Neuronal stem cell (in vitro differentiated cells): Measurements from ENCODE around the gene SMARCD3.

Source experiments
- DNase-seq: peaks from one replicate; pipeline ENCODE4 v3.0.0-alpha.2; 2013; ENCODE audit warnings: low spot score
- H2AFZ ChIP-seq: one replicate; pipeline ENCODE4 v1.6.1; 2013; ENCODE audit warnings: mild to moderate bottlenecking, low read length, inconsistent platforms
- H2AK5ac ChIP-seq: 2 replicates; pipeline ENCODE4 v1.6.1; 2013; ENCODE audit warnings: low read depth, mild to moderate bottlenecking, inconsistent platforms, low read length, moderate library complexity, mixed read lengths
- H2BK120ac ChIP-seq: 2 replicates; pipeline ENCODE4 v1.6.1; 2013; ENCODE audit warnings: low read depth, mild to moderate bottlenecking, inconsistent platforms, low read length, moderate library complexity, mixed read lengths
- H2BK12ac ChIP-seq: one replicate; pipeline ENCODE4 v1.6.1; 2013; ENCODE audit warnings: low read length, inconsistent platforms
- H2BK15ac ChIP-seq: 2 replicates; pipeline ENCODE4 v1.6.1; 2013; ENCODE audit warnings: mild to moderate bottlenecking, low read length, inconsistent platforms, mixed read lengths
- H2BK5ac ChIP-seq: one replicate; pipeline ENCODE4 v1.6.1; 2013; ENCODE audit warnings: inconsistent platforms, mild to moderate bottlenecking, low read length, moderate library complexity
- H3K14ac ChIP-seq: one replicate; pipeline ENCODE4 v1.6.1; 2013; ENCODE audit warnings: low read length, inconsistent platforms
- H3K18ac ChIP-seq: 2 replicates; pipeline ENCODE4 v1.6.1; 2013; ENCODE audit warnings: low read length, inconsistent platforms
- H3K23ac ChIP-seq: 2 replicates; pipeline ENCODE4 v1.6.1; 2013; ENCODE audit warnings: low read depth, mild to moderate bottlenecking, mixed read lengths, low read length, inconsistent platforms; ENCODE audit not compliant: poor library complexity
- H3K27ac ChIP-seq: replicated peaks from 3 replicates; pipeline ENCODE4 v1.5.1; 2013; ENCODE audit warnings: low read length, inconsistent platforms
- H3K27me3 ChIP-seq, 3 experiments: 2 replicates each; pipeline ENCODE4 v1.6.1; 2013; ENCODE audit warnings: low read length in 3 of 3, mild to moderate bottlenecking in 2 of 3, inconsistent platforms in 1 of 3, low read depth in 1 of 3, mixed read lengths in 1 of 3, moderate library complexity in 1 of 3; ENCODE audit not compliant: control insufficient read depth in 3 of 3, insufficient read depth in 3 of 3
- H3K36me3 ChIP-seq, 2 donors: replicated peaks in 1 of 2; 2 replicates each; pipeline ENCODE4 v1.6.1; 2013; ENCODE audit warnings: low read length in 2 of 2; ENCODE audit not compliant: control insufficient read depth in 2 of 2, insufficient read depth in 2 of 2
- H3K4ac ChIP-seq: 2 replicates; pipeline ENCODE4 v1.6.1; 2013; ENCODE audit warnings: inconsistent platforms, mild to moderate bottlenecking, low read length, moderate library complexity
- H3K4me1 ChIP-seq, 2 donors: 1 replicate in 1 of 2; 2 replicates in 1 of 2; pipeline ENCODE4 v1.6.1; 2013; ENCODE audit warnings: low read length in 2 of 2, low read depth in 1 of 2; ENCODE audit not compliant: control insufficient read depth in 2 of 2, insufficient read depth in 1 of 2
- H3K4me2 ChIP-seq: one replicate; pipeline ENCODE4 v1.6.1; 2013; ENCODE audit warnings: mild to moderate bottlenecking, low read length, inconsistent platforms; ENCODE audit not compliant: insufficient read depth, poor library complexity, severe bottlenecking
- H3K4me3 ChIP-seq, 2 donors: 2 replicates each; pipeline ENCODE4 v1.5.1; 2013; ENCODE audit warnings: low read length in 2 of 2, mild to moderate bottlenecking in 2 of 2, inconsistent platforms in 1 of 2, moderate library complexity in 1 of 2
- H3K79me1 ChIP-seq: one replicate; pipeline ENCODE4 v1.6.1; 2013; ENCODE audit warnings: low read depth, mild to moderate bottlenecking, inconsistent platforms, low read length, moderate library complexity
- H3K9ac ChIP-seq: one replicate; pipeline ENCODE4 v1.6.1; 2013; ENCODE audit warnings: mild to moderate bottlenecking, low read depth, low read length, inconsistent platforms; ENCODE audit not compliant: poor library complexity
- H3K9me3 ChIP-seq, 2 donors: replicated peaks in 1 of 2; 2 replicates each; pipeline versions ENCODE3 to v1.6.1; 2013; ENCODE audit warnings: low read length in 2 of 2, mild to moderate bottlenecking in 2 of 2, inconsistent platforms in 1 of 2, low read depth in 1 of 2, mixed read lengths in 1 of 2, moderate library complexity in 1 of 2; ENCODE audit not compliant: control insufficient read depth in 2 of 2, insufficient read depth in 1 of 2
- H4K8ac ChIP-seq: one replicate; pipeline ENCODE4 v1.6.1; 2013; ENCODE audit warnings: low read depth, mild to moderate bottlenecking, inconsistent platforms, low read length, moderate library complexity
- H4K91ac ChIP-seq: one replicate; pipeline ENCODE4 v1.6.1; 2013; ENCODE audit warnings: low read length, low read depth, mild to moderate bottlenecking, inconsistent platforms; ENCODE audit not compliant: poor library complexity
- WGBS, 2 donors: extraction: QIAGEN DNeasy Blood & Tissue Kit; methylation state at CpG; one replicate each; pipeline ENCODE4 v1.1.7; 2013; ENCODE audit warnings: missing lambda C conversion rate in 2 of 2, mixed read lengths in 1 of 2; ENCODE audit not compliant: insufficient read length in 2 of 2, insufficient replicate concordance in 1 of 2; ENCODE audit errors: extremely low coverage in 2 of 2; 5-methylcytosine and 5-hydroxymethylcytosine counted together

SMARCD3 gene

DNA sequence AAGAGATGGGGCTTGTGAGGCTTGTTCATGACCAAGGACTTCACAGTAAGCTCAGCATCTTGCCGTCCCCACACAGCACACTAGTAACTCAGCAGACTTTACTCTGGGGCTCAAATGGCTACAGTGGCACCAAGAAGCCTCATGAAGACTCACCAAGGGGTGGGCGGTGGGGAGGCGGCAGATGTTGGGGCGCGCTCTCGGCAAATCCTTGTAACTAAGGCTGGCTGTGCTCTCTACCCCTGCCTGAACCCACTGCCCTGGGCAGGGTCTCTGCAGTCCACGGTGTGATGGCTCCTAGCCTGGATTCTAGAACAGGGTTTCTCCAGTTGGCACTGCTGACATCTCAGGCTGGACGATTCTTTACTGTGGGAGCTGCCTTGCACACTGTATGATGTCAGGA is 12.4 kb upstream of the SMARCD3 start:
- no peak overlapping the region for H3K23ac ChIP-seq
- no peak overlapping the region for H3K4ac ChIP-seq
- no peak overlapping the region for H3K18ac ChIP-seq
- H3K27ac ChIP-seq: no peak overlapping the region
- H3K9me3 ChIP-seq: no peaks in the 10 kb centered on the region
- H2BK120ac ChIP-seq: no peak overlapping the region
- H2BK15ac ChIP-seq: no peak overlapping the region
- no peak overlapping the region for H2BK5ac ChIP-seq
- H3K27me3 ChIP-seq: peaks cover 0 to 28% (median 0%) of the 10 kb centered on the region in 3 experiments
- no peak overlapping the region for H3K4me2 ChIP-seq
- WGBS, 2 donors: no CpG with 5 or more reads among the region's 8 CpGs
- H3K9ac ChIP-seq: no peak overlapping the region
- no peak overlapping the region for H2AK5ac ChIP-seq
- DNase-seq: no peak
- H3K4me3 ChIP-seq: peak overlapping the region in 1 of 2 donors; percentile 25
- H4K8ac ChIP-seq: no peak overlapping the region
- H3K36me3 ChIP-seq: no peaks in the 10 kb centered on the region
- no peak overlapping the region for H2AFZ ChIP-seq
- H2BK12ac ChIP-seq: no peak overlapping the region
- no peak overlapping the region for H3K14ac ChIP-seq
- H3K79me1 ChIP-seq: peaks cover 1% of the 10 kb centered on the region
- H3K4me1 ChIP-seq: no peaks in the 10 kb centered on the region
- no peak overlapping the region for H4K91ac ChIP-seq

GRCh38 chr7:151260471-151260870 is 12.0 kb upstream of the SMARCD3 start:
- Histone ChIP-seq H4K8ac (no peak overlapping the region), H2BK5ac (no peak overlapping the region), H3K23ac (no peak overlapping the region), H3K9ac (no peak overlapping the region), H3K27ac (no peak overlapping the region), H2AK5ac (no peak overlapping the region), H2AFZ (no peak overlapping the region), H3K36me3 (no peaks in the 10 kb centered on the region), H3K9me3 (no peaks in the 10 kb centered on the region), H3K14ac (no peak overlapping the region), H3K4me2 (no peak overlapping the region), H4K91ac (peak overlapping the region; percentile 38), H2BK12ac (no peak overlapping the region), H3K4me1 (no peaks in the 10 kb centered on the region), H3K18ac (peak overlapping the region; percentile 20), H3K79me1 (peaks cover 1% of the 10 kb centered on the region), H2BK120ac (no peak overlapping the region), H3K27me3 (peaks cover 0 to 30% (median 0%) of the 10 kb centered on the region in 3 experiments), H3K4ac (no peak overlapping the region), H2BK15ac (no peak overlapping the region), H3K4me3 (peak overlapping the region in 1 of 2 donors; percentile 53)
- DNase-seq: no peak
- no CpG with 5 or more reads among the region's 11 CpGs for WGBS, 2 donors

GRCh38 chr7:151257990-151258389 is 9.5 kb upstream of the SMARCD3 start:
- Histone ChIP-seq H2BK5ac (peak overlapping the region; percentile 43), H4K91ac (no peak overlapping the region), H3K14ac (no peak overlapping the region), H2BK12ac (no peak overlapping the region), H3K36me3 (no peaks in the 10 kb centered on the region), H3K4me3 (peak overlapping the region in 1 of 2 donors; percentile 27), H3K23ac (peak overlapping the region; percentile 82), H3K79me1 (peaks cover 1% of the 10 kb centered on the region), H2BK120ac (no peak overlapping the region), H3K4ac (no peak overlapping the region), H3K9me3 (no peaks in the 10 kb centered on the region), H3K4me1 (peaks cover 6 to 8% of the 10 kb centered on the region in 2 donors), H3K27ac (no peak overlapping the region), H3K9ac (no peak overlapping the region), H2AFZ (no peak overlapping the region), H3K4me2 (no peak overlapping the region), H4K8ac (no peak overlapping the region), H2AK5ac (no peak overlapping the region), H3K27me3 (peaks cover 0 to 32% (median 2%) of the 10 kb centered on the region in 3 experiments), H3K18ac (peak overlapping the region; percentile 35), H2BK15ac (peak overlapping the region; percentile 71)
- DNase-seq: no peak
- no CpG with 5 or more reads among the region's 7 CpGs for WGBS, 2 donors

DNA sequence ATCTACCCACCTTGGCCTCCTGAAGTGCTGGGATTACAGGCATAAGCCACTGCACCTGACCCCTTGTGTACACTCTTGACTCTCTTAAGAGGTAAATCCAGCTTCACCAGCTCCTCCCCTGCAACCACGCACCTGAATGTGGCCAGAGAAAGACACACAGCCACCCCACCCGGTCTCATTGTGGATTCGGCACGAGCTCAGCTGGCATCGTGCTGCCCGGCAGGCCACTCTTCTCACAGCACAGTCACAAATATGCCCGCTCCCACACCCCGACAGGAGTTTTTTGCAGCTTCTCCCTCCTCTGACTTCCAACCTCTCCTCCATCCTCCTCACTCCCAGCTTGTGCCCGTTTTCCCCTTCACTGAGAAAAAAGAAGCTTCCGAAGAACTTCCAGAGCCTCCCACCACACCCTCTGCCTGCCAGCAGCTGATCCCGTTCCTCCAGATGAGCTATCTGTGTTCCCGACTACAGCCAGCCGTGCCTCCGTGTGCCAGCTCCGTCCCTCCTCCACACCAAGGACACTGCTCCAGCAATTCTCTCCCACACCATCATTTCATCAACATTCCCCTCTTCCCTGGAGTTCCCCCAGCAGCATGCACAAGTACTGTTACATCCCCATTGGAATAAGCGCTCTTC is 8.0 kb upstream of the SMARCD3 start:
- H2BK15ac ChIP-seq: no peak overlapping the region
- peaks cover 0 to 27% (median 2%) of the 10 kb centered on the region in 3 experiments for H3K27me3 ChIP-seq
- H2BK5ac ChIP-seq: no peak overlapping the region
- WGBS, 2 donors: no CpG with 5 or more reads among the region's 16 CpGs
- no peak overlapping the region for H4K8ac ChIP-seq
- H3K79me1 ChIP-seq: peaks cover 1% of the 10 kb centered on the region
- peak overlapping the region; percentile 71 for H3K18ac ChIP-seq
- no peak overlapping the region for H3K4me2 ChIP-seq
- peak overlapping the region; percentile 58 for H2BK12ac ChIP-seq
- H3K4ac ChIP-seq: no peak overlapping the region
- no peak for DNase-seq
- no peaks in the 10 kb centered on the region for H3K9me3 ChIP-seq
- H3K23ac ChIP-seq: no peak overlapping the region
- H3K14ac ChIP-seq: no peak overlapping the region
- no peak overlapping the region for H3K27ac ChIP-seq
- no peak overlapping the region for H2BK120ac ChIP-seq
- H3K4me3 ChIP-seq: no peak overlapping the region
- peak overlapping the region; percentile 60 for H3K9ac ChIP-seq
- no peak overlapping the region for H2AFZ ChIP-seq
- no peak overlapping the region for H2AK5ac ChIP-seq
- H4K91ac ChIP-seq: no peak overlapping the region
- peaks cover 10 to 13% of the 10 kb centered on the region in 2 donors for H3K4me1 ChIP-seq
- no peaks in the 10 kb centered on the region for H3K36me3 ChIP-seq
